Activated CD8-positive, alpha-beta memory T cell treated with anti-CD3 and anti-CD28 coated beads, Interleukin-2, amount 50 U/mL, for 48 hours (primary cell): Measurements from ENCODE around the gene CEP95.
"Not testable (repeated sequence)": the region's sequence is repeated elsewhere in the genome, so short reads cannot be mapped to it uniquely, and the experiment has no call there.

Experiments
- DNase-seq: peaks from one replicate; pipeline ENCODE4 v3.0.0-alpha.2; 2020

Gene CEP95

GRCh38 chr17:64577025-64577424 lies 70.2 kb downstream of the CEP95 start:
- not testable (repeated sequence) for DNase-seq

DNA sequence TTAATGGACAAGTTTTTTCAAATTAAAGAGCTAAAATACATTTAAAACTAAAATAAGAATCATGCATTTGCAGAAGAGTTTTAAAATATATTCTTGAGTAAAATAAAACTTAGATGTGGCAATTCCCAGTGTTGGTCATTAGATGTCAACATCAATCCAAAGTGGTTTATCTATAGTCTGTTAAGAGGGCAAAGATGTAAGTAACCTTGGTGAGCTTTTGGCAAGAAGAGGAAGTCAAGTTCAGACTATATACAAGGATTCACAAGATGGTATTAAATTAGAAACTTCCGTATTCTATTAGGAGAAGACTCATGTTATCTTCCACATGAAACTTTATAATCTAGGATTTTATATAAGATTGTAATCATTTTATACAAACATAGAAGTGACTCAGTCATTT lies 73.1 kb downstream of the CEP95 start:
- no peak for DNase-seq

GRCh38 chr17:64580384-64581315 lies 73.9 kb downstream of the CEP95 start:
- no peak for DNase-seq

- no peak for DNase-seq
These were observed 76.3 kb downstream of the CEP95 start for GRCh38 chr17:64583038-64583437.

GRCh38 chr17:64585146-64585545 lies 78.4 kb downstream of the CEP95 start:
- DNase-seq = no peak
